ENCODE measurements around the gene RSPO4. TPM values are rescaled to one million over a fixed set of nuclear protein-coding genes. Genes with fewer than 3 reads are reported as not detected.
A peak's percentile ranks its signal among the peaks of the same experiment; 100 is the strongest.
"Not testable (repeated sequence)": the region's sequence is repeated elsewhere in the genome, so short reads cannot be mapped to it uniquely, and the experiment has no call there.

RSPO4 gene
- not detected for total RNA-seq

- no peak for DNase-seq (ENCODE audit: low read depth in 2 of 3, low spot score in 2 of 3)
Observed at GRCh38 chr20:1001911-1002681, at the start of gene RSPO4. TSS of gene RSPO4 (minus strand) at chr20:1002311. CDS start at chr20:1002164, 147 bp downstream.

GRCh38 chr20:1050440-1050839 lies 48.3 kb upstream of the RSPO4 start:
- DNase-seq (ENCODE audit: low read depth in 2 of 3, low spot score in 2 of 3) = no peak

GRCh38 chr20:1045860-1046418 lies 43.8 kb upstream of the RSPO4 start:
- no peak for DNase-seq (ENCODE audit: low read depth in 2 of 3, low spot score in 2 of 3)

GRCh38 chr20:1041845-1042390 lies 39.8 kb upstream of the RSPO4 start:
- no peak for DNase-seq (ENCODE audit: low read depth in 2 of 3, low spot score in 2 of 3)

GRCh38 chr20:1038205-1038604 lies 36.1 kb upstream of the RSPO4 start:
- DNase-seq (ENCODE audit: low read depth in 2 of 3, low spot score in 2 of 3) = no peak

- no peak for DNase-seq (ENCODE audit: low read depth in 2 of 3, low spot score in 2 of 3)
Observed at GRCh38 chr20:1037039-1037438, 34.9 kb upstream of the RSPO4 start.

- no peak for DNase-seq (ENCODE audit: low read depth in 2 of 3, low spot score in 2 of 3)
Observed at GRCh38 chr20:1035466-1035865, 33.4 kb upstream of the RSPO4 start.

- no peak for DNase-seq (ENCODE audit: low read depth in 2 of 3, low spot score in 2 of 3)
Observed at GRCh38 chr20:1034415-1034789, 32.3 kb upstream of the RSPO4 start.

- peak in 2 of 3 donors; percentile 39 to 77 for DNase-seq (ENCODE audit: low read depth in 2 of 3, low spot score in 2 of 3)
Observed at GRCh38 chr20:1033751-1034414, 31.8 kb upstream of the RSPO4 start.

GRCh38 chr20:1029980-1030379 lies 27.9 kb upstream of the RSPO4 start:
- DNase-seq (ENCODE audit: low read depth in 2 of 3, low spot score in 2 of 3) = no peak

GRCh38 chr20:1026214-1026613 lies 24.1 kb upstream of the RSPO4 start:
- DNase-seq (ENCODE audit: low read depth in 2 of 3, low spot score in 2 of 3) = not testable (repeated sequence)

- no peak for DNase-seq (ENCODE audit: low read depth in 2 of 3, low spot score in 2 of 3)
Observed at GRCh38 chr20:1022871-1023270, 20.8 kb upstream of the RSPO4 start.

GRCh38 chr20:1020614-1021013 lies 18.5 kb upstream of the RSPO4 start:
- no peak for DNase-seq (ENCODE audit: low read depth in 2 of 3, low spot score in 2 of 3)

- DNase-seq (ENCODE audit: low read depth in 2 of 3, low spot score in 2 of 3) = no peak
Observed at GRCh38 chr20:1019344-1019743, 17.2 kb upstream of the RSPO4 start.

- DNase-seq (ENCODE audit: low read depth in 2 of 3, low spot score in 2 of 3) = no peak
Observed at GRCh38 chr20:1017677-1018076, 15.6 kb upstream of the RSPO4 start.

- peak in 1 of 3 donors; percentile 40 for DNase-seq (ENCODE audit: low read depth in 2 of 3, low spot score in 2 of 3)
Observed at GRCh38 chr20:1015181-1015580, 13.1 kb upstream of the RSPO4 start.

GRCh38 chr20:1014471-1014870 lies 12.4 kb upstream of the RSPO4 start:
- no peak for DNase-seq (ENCODE audit: low read depth in 2 of 3, low spot score in 2 of 3)

GRCh38 chr20:1013566-1014340 lies 11.6 kb upstream of the RSPO4 start:
- no peak for DNase-seq (ENCODE audit: low read depth in 2 of 3, low spot score in 2 of 3)

GRCh38 chr20:1012359-1013168 lies 10.5 kb upstream of the RSPO4 start:
- DNase-seq (ENCODE audit: low read depth in 2 of 3, low spot score in 2 of 3) = no peak

- no peak for DNase-seq (ENCODE audit: low read depth in 2 of 3, low spot score in 2 of 3)
Observed at GRCh38 chr20:1010659-1011058, 8.5 kb upstream of the RSPO4 start.
